ENCODE results near the gene MBP. TPM values are rescaled to one million over a fixed set of nuclear protein-coding genes. Genes with fewer than 3 reads are reported as not detected.

Gene MBP
- total and polyA plus RNA-seq, 2 of the 13 experiments (the other 11 are each of a cell fraction or from before 2014, with no cell fraction given), result 5.0 to 8.5 TPM

- no peak for TF ChIP-seq ZEB1 (IDR thresholded peaks at IDR 0.05; ENCODE audit: insufficient replicate concordance, low read depth)
- TF ChIP-seq ZFX (CRISPR knock-in tag; IDR thresholded peaks at IDR 0.05; ENCODE audit: low read depth), result peak; percentile 53; the same call in 1 of the 2 replicates
- no peak for TF ChIP-seq E2F2 (CRISPR knock-in tag; IDR thresholded peaks at IDR 0.05; ENCODE audit: borderline replicate concordance)
- no peak for TF ChIP-seq ZNF790 (CRISPR knock-in tag; IDR thresholded peaks at IDR 0.05; ENCODE audit: borderline replicate concordance)
- TF ChIP-seq HMGXB4 (CRISPR knock-in tag; IDR thresholded peaks at IDR 0.05; ENCODE audit: borderline replicate concordance in 1 of 2, low read depth in 1 of 2), result 0 out of 4 replicates have a peak, but pooled peaks of 1 of the 2 experiments have one; percentile 33
- TF ChIP-seq ZNF605 (CRISPR knock-in tag; IDR thresholded peaks at IDR 0.05), result no peak
- TF ChIP-seq SP2 (CRISPR knock-in tag; IDR thresholded peaks at IDR 0.05), result no peak
- no peak for TF ChIP-seq YEATS2 (CRISPR knock-in tag; IDR thresholded peaks at IDR 0.05; ENCODE audit: borderline replicate concordance)
- 0 out of 2 replicates have a peak, but pooled peaks have one; percentile 19 for TF ChIP-seq ZMYM4 (CRISPR knock-in tag; IDR thresholded peaks at IDR 0.05)
- no peak for TF ChIP-seq ZNF607 (CRISPR knock-in tag; IDR thresholded peaks at IDR 0.05; ENCODE audit: borderline replicate concordance)
- no peak for TF ChIP-seq TBX3 (IDR thresholded peaks at IDR 0.05; ENCODE audit: borderline replicate concordance)
- no peak for TF ChIP-seq GABPA (IDR thresholded peaks at IDR 0.05; ENCODE audit: low read depth, low read length)
- TF ChIP-seq GABPA (CRISPR knock-in tag; IDR thresholded peaks at IDR 0.05; ENCODE audit: low read depth), result no peak
- TF ChIP-seq STAG1 (CRISPR knock-in tag; IDR thresholded peaks at IDR 0.05), result peak; percentile 38; the same call in 1 of the 2 replicates
- TF ChIP-seq ZNF232 (CRISPR knock-in tag; IDR thresholded peaks at IDR 0.05; ENCODE audit: borderline replicate concordance), result peak; percentile 45; the same call in 1 of the 2 replicates
- no peak for TF ChIP-seq ZBTB8A (CRISPR knock-in tag; IDR thresholded peaks at IDR 0.05; ENCODE audit: borderline replicate concordance, low read depth)
- no peak for TF ChIP-seq ZNF142 (CRISPR knock-in tag; IDR thresholded peaks at IDR 0.05)
- TF ChIP-seq TEF (CRISPR knock-in tag; IDR thresholded peaks at IDR 0.05), result no peak
- TF ChIP-seq MZF1 (CRISPR knock-in tag; IDR thresholded peaks at IDR 0.05; ENCODE audit: borderline replicate concordance), result no peak
- 0 out of 2 replicates have a peak, but pooled peaks have one; percentile 17 for TF ChIP-seq ZFY (CRISPR knock-in tag; IDR thresholded peaks at IDR 0.05)
Measured at GRCh38 chr18:77133835-77134496, 1.4 kb upstream of the MBP start (continued).

Measured in HepG2 (cell line).